Endothelial cell (in vitro differentiated cells): Measurements from ENCODE around the gene NPRL2. TPM values are rescaled to one million over a fixed set of nuclear protein-coding genes. Genes with fewer than 3 reads are reported as not detected.
A peak's percentile ranks its signal among the peaks of the same experiment; 100 is the strongest.

Experiments used
- DNase-seq: peaks from one replicate; pipeline ENCODE4 v3.0.0; 2021; ENCODE audit warnings: low spot score
- H3K27ac Mint-ChIP-seq: one replicate; pipeline ENCODE4 v1.8.0; 2021; ENCODE audit warnings: mixed read lengths, inconsistent platforms; ENCODE audit not compliant: unreplicated experiment
- H3K27me3 Mint-ChIP-seq: one replicate; pipeline ENCODE4 v1.8.0; 2021; ENCODE audit warnings: mild to moderate bottlenecking, moderate library complexity, mixed read lengths, inconsistent platforms; ENCODE audit not compliant: unreplicated experiment
- H3K36me3 Mint-ChIP-seq: one replicate; pipeline ENCODE4 v1.8.0; 2021; ENCODE audit warnings: mild to moderate bottlenecking, low read depth, mixed read lengths, inconsistent platforms; ENCODE audit not compliant: unreplicated experiment
- H3K4me1 Mint-ChIP-seq: one replicate; pipeline ENCODE4 v1.8.0; 2021; ENCODE audit warnings: mild to moderate bottlenecking, mixed read lengths, inconsistent platforms; ENCODE audit not compliant: unreplicated experiment
- H3K4me3 Mint-ChIP-seq: one replicate; pipeline ENCODE4 v1.8.0; 2021; ENCODE audit warnings: mild to moderate bottlenecking, mixed read lengths, inconsistent platforms; ENCODE audit not compliant: unreplicated experiment
- H3K9me3 Mint-ChIP-seq: one replicate; pipeline ENCODE4 v1.8.0; 2021; ENCODE audit warnings: mixed read lengths, inconsistent platforms; ENCODE audit not compliant: unreplicated experiment
- CTCF ChIP-seq: fragments of 200-600 bp; sonication (generic); IDR thresholded peaks from one replicate; pipeline ENCODE4 v1.5.0; 2021; ENCODE audit warnings: antibody characterized with exemption; ENCODE audit not compliant: unreplicated experiment
- total RNA-seq: library from RNA; stranded (reverse); fragmentation: NEBNext Ultra II Directional; extraction: Animal tissue kit (Norgen Biotek cat#: 25700); gene quantifications from one replicate; pipeline ENCODE4 v1.2.1, GENCODE V29; 2021; ENCODE audit not compliant: unreplicated experiment

Gene NPRL2
- total RNA-seq, 1 donor from 2014 or later: 18.0 TPM

GRCh38 chr3:50359760-50360110 is 9.2 kb upstream of the NPRL2 start:
- H3K27ac Mint-ChIP-seq: peak overlapping the region; percentile 27
- no peak for TF ChIP-seq CTCF

DNA sequence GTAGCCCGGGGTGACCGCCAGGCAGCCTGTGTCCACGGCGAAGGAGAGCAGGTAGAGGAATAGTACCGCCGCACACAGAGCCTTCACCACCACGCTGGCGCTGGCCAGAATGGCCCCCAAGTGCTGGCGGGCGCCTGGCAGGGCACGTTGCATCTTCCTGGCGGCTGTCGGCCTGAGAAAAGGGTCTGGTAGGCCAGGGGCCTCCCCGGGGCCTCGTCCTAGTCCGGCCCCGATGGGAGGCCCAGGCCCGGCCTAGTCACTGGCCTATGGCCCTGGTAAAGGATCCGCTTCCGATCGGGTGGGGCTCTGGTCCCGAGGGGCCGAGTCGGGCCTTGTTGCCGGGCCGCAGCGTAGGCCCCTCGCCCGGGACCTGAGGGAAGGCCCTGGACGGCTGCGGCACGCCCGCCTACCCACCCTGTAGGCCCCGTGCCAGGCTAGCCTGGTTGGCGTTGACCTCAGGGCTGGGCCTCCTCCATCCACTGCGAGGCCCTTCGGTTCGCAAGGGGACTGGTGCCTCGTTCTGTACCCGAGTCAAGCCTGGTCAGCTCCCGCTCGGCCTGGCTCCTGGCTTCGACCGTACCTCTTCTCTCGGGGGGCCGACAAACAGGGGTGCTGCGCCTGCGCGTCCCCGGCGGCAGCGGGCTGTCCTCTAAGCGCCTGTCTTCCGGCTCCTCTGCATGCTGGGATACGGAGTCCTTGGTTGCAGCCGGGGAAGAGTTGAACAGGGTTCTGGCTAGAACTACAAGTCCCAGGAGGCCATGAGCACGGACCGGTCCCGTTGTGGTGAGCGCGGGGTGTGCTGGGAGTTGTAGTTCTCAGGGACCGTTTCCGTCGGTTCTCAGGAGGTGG is 8.6 kb upstream of the NPRL2 start, which contains the start of gene TMEM115:
Gene TMEM115 (minus strand): TSS at position 611 of the 849 bp plus-strand sequence. CDS start 458 bp downstream, at position 153.
- peaks cover 13% of the 10 kb centered on the region for H3K36me3 Mint-ChIP-seq
- H3K27me3 Mint-ChIP-seq: peaks cover 6% of the 10 kb centered on the region
- H3K4me1 Mint-ChIP-seq: peaks cover 33% of the 10 kb centered on the region
- TF ChIP-seq CTCF: no peak
- H3K4me3 Mint-ChIP-seq: peak within 1 kb of the TSS; percentile 94
- peak; percentile 88 for DNase-seq
- peak within 1 kb of the TSS; percentile 27 for H3K27ac Mint-ChIP-seq
- H3K9me3 Mint-ChIP-seq: no peaks in the 10 kb centered on the region

More at GRCh38 chr3:50359760-50360110, 9.2 kb upstream of the NPRL2 start:
- Mint-ChIP-seq H3K4me1 (peaks cover 33% of the 10 kb centered on the region), H3K9me3 (no peaks in the 10 kb centered on the region), H3K27me3 (peaks cover 6% of the 10 kb centered on the region), H3K36me3 (peaks cover 8% of the 10 kb centered on the region), H3K4me3 (peak overlapping the region; percentile 93)
- no peak for DNase-seq

- peak overlapping the region; percentile 82 for H3K27ac Mint-ChIP-seq
- H3K27me3 Mint-ChIP-seq: peaks cover 6% of the 10 kb centered on the region
- H3K36me3 Mint-ChIP-seq: peaks cover 18% of the 10 kb centered on the region
- no peaks in the 10 kb centered on the region for H3K9me3 Mint-ChIP-seq
- TF ChIP-seq CTCF: no peak
- H3K4me3 Mint-ChIP-seq: peak overlapping the region; percentile 94
- peaks cover 33% of the 10 kb centered on the region for H3K4me1 Mint-ChIP-seq
- DNase-seq: no peak
These were observed 7.9 kb upstream of the NPRL2 start for GRCh38 chr3:50358355-50358910.

DNA sequence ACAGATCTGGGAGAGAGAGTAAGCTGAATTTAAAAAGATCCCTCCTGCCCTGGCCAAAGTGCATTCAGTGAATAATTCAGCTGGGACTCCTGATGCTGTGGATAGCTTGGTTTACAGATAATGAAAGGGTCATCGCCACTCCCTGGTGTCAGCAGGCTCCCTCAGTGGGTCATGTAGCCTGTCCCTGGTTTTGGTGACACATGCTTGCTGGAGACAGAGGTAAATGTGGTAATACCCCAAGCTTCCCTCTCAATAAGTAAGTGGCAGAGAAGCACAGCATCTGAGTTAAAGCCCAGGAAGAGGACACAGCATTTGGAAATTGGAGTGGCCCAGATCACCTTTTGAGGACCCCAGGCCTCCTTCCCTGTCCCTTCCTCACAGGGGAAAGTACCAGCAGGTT is 6.9 kb upstream of the NPRL2 start:
- Mint-ChIP-seq H3K27ac (no peak overlapping the region), H3K36me3 (peaks cover 18% of the 10 kb centered on the region), H3K4me1 (peaks cover 33% of the 10 kb centered on the region), H3K27me3 (peaks cover 3% of the 10 kb centered on the region), H3K9me3 (no peaks in the 10 kb centered on the region), H3K4me3 (peak overlapping the region; percentile 51)
- TF ChIP-seq CTCF: no peak
- DNase-seq: no peak

- Mint-ChIP-seq H3K27me3 (peaks cover 3% of the 10 kb centered on the region), H3K27ac (no peak overlapping the region), H3K36me3 (peaks cover 18% of the 10 kb centered on the region), H3K9me3 (no peaks in the 10 kb centered on the region), H3K4me1 (peaks cover 35% of the 10 kb centered on the region), H3K4me3 (peak overlapping the region; percentile 51)
- TF ChIP-seq CTCF: no peak
- no peak for DNase-seq
These were observed 6.0 kb upstream of the NPRL2 start for GRCh38 chr3:50356553-50356952.
